Uterus (tissue), 4 donors: ENCODE results near the gene IL22. TPM values are rescaled to one million over a fixed set of nuclear protein-coding genes. Genes with fewer than 3 reads are reported as not detected.

Experiments
- DNase-seq, 2 donors: peaks; one replicate each; pipeline ENCODE4 v3.0.0-alpha.2; 2019 to 2020
- H3K27ac ChIP-seq, 2 donors: fragments of 200-600 bp; sonication (generic); 1 replicate in 1 of 2; 2 replicates in 1 of 2; pipeline ENCODE4 v1.5.1; 2016 to 2018
- H3K27me3 ChIP-seq, 2 donors: fragments of 200-600 bp; sonication (generic); one replicate each; pipeline ENCODE4 v1.5.1; 2018 to 2019; ENCODE audit warnings: control low read depth in 1 of 2
- H3K36me3 ChIP-seq, 2 donors: fragments of 200-600 bp; sonication (generic); one replicate each; pipeline ENCODE4 v1.5.1; 2019; ENCODE audit warnings: control low read depth in 1 of 2
- H3K4me1 ChIP-seq, 2 donors: fragments of 200-600 bp; sonication (generic); one replicate each; pipeline ENCODE4 v1.5.1; 2018 to 2019; ENCODE audit warnings: control low read depth in 1 of 2
- H3K4me3 ChIP-seq, 2 donors: fragments of 200-600 bp; sonication (generic); 1 replicate in 1 of 2; 2 replicates in 1 of 2; pipeline ENCODE4 v1.5.1; 2018 to 2019; ENCODE audit warnings: mild to moderate bottlenecking in 1 of 2
- H3K9me3 ChIP-seq, 2 donors: fragments of 200-600 bp; sonication (generic); one replicate each; pipeline ENCODE4 v1.5.1; 2019; ENCODE audit warnings: control low read depth in 1 of 2
- CTCF ChIP-seq, 4 experiments: fragments of 200-600 bp in 2 of 4; fragments of 450-650 bp in 2 of 4; sonication (generic) in 2 of 4; IDR thresholded peaks; one replicate each; pipeline ENCODE4 v1.5.1; 2016 to 2019; ENCODE audit warnings: antibody characterized with exemption in 4 of 4, mild to moderate bottlenecking in 2 of 4, moderate library complexity in 1 of 4
- POLR2A ChIP-seq, 2 donors: fragments of 450-650 bp; IDR thresholded peaks; one replicate each; pipeline ENCODE4 v1.6.1; 2016; ENCODE audit warnings: antibody characterized with exemption in 2 of 2, mild to moderate bottlenecking in 1 of 2, moderate library complexity in 1 of 2
- intact Hi-C: fragments of 100-400 bp; cut with DNase I; formaldehyde crosslinking; loops from one replicate; pipeline ENCODE4 v1.15.1; 2023; ENCODE audit warnings: low total_unique reads
- total RNA-seq, 4 donors: library from RNA; depleted of rRNA in 3 of 4; stranded (reverse); fragments of >200 nt in 3 of 4; gene quantifications; one replicate each; pipeline versions ENCODE4 v1.1.0 to v1.2.4, GENCODE V29; 2014 to 2023
- donor health status: DM: yes; HTN: yes; CAD: no.

IL22 gene
- total RNA-seq, 4 donors from 2014 or later: not detected

GRCh38 chr12:68203460-68203875, 49.9 kb downstream of the IL22 start:
- intact Hi-C loops: no loop called here
- DNase-seq: no peak
- TF ChIP-seq POLR2A (IDR thresholded peaks at IDR 0.05) (no peak), CTCF (IDR thresholded peaks at IDR 0.05) (no peak)

GRCh38 chr12:68200854-68201253, 52.5 kb downstream of the IL22 start:
- no peak overlapping the region for H3K27ac ChIP-seq

More at GRCh38 chr12:68203460-68203875, 49.9 kb downstream of the IL22 start:
- Histone ChIP-seq H3K36me3 (no peaks in the 10 kb centered on the region), H3K9me3 (no peaks in the 10 kb centered on the region), H3K4me1 (no peaks in the 10 kb centered on the region), H3K27ac (no peak overlapping the region), H3K4me3 (no peak overlapping the region), H3K27me3 (no peaks in the 10 kb centered on the region)

GRCh38 chr12:68199127-68199526, 54.3 kb downstream of the IL22 start:
- no peaks in the 10 kb centered on the region for H3K36me3 ChIP-seq
- TF ChIP-seq CTCF (IDR thresholded peaks at IDR 0.05): no peak
- no peak for TF ChIP-seq POLR2A (IDR thresholded peaks at IDR 0.05)
- H3K4me3 ChIP-seq: no peak overlapping the region
- DNase-seq: no peak
- H3K4me1 ChIP-seq: no peaks in the 10 kb centered on the region
- no peak overlapping the region for H3K27ac ChIP-seq
- H3K27me3 ChIP-seq: no peaks in the 10 kb centered on the region
- no peaks in the 10 kb centered on the region for H3K9me3 ChIP-seq
- intact Hi-C loops: no loop called here

More at GRCh38 chr12:68200854-68201253, 52.5 kb downstream of the IL22 start:
- H3K4me3 ChIP-seq: no peak overlapping the region
- DNase-seq: no peak
- no peaks in the 10 kb centered on the region for H3K9me3 ChIP-seq
- no peaks in the 10 kb centered on the region for H3K27me3 ChIP-seq
- H3K4me1 ChIP-seq: no peaks in the 10 kb centered on the region
- TF ChIP-seq CTCF (IDR thresholded peaks at IDR 0.05): no peak
- TF ChIP-seq POLR2A (IDR thresholded peaks at IDR 0.05): no peak
- intact Hi-C loops: no loop called here
- no peaks in the 10 kb centered on the region for H3K36me3 ChIP-seq

GRCh38 chr12:68198507-68199086, 54.8 kb downstream of the IL22 start:
- Histone ChIP-seq H3K27ac (no peak overlapping the region), H3K9me3 (no peaks in the 10 kb centered on the region), H3K4me1 (no peaks in the 10 kb centered on the region), H3K27me3 (no peaks in the 10 kb centered on the region), H3K36me3 (no peaks in the 10 kb centered on the region), H3K4me3 (no peak overlapping the region)
- DNase-seq: no peak
- intact Hi-C loops: no loop called here
- no peak for TF ChIP-seq POLR2A (IDR thresholded peaks at IDR 0.05)
- no peak for TF ChIP-seq CTCF (IDR thresholded peaks at IDR 0.05)

Other genes starting within 250 kb of the IL22 start
- not detected for gene IFNG, start 93.9 kb downstream of the IL22 start, total RNA-seq
- not detected for gene IL26, start 27.8 kb downstream of the IL22 start, total RNA-seq
- 10 to 100 TPM; 16.1 to 67.5 (median 31.5) TPM for gene MDM1, start 78.8 kb upstream of the IL22 start, total RNA-seq